GM12872 (cell line): ENCODE measurements around the gene SLC8B1.

ENCODE experiments used
- TF ChIP-seq, protein P1 (sequence below): IDR thresholded peaks from 3 replicates; pipeline ENCODE4 v1.5.1; 2011; ENCODE audit warnings: low read depth, mild to moderate bottlenecking, low read length, moderate library complexity; ENCODE audit not compliant: insufficient read depth

SLC8B1 gene

DNA sequence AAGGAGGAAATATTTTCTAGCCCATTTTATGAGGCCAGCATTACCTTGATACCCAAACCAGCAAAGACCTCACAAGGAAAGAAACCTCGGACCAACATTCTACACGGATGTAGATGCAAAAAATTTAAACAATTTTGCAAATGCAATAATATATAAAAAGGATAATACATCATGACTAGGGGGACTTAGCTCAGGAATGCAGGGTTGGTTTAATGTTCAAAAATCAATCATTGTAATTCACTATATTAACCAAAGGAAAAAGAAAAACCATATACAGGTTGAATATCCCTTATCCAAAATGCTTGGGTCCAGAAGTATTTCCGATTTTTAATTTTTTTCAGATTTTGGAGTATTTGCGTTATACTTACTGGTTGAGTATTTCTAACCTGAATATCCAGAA, 80.6 kb downstream of the SLC8B1 start:
- TF ChIP-seq, protein P1, sequence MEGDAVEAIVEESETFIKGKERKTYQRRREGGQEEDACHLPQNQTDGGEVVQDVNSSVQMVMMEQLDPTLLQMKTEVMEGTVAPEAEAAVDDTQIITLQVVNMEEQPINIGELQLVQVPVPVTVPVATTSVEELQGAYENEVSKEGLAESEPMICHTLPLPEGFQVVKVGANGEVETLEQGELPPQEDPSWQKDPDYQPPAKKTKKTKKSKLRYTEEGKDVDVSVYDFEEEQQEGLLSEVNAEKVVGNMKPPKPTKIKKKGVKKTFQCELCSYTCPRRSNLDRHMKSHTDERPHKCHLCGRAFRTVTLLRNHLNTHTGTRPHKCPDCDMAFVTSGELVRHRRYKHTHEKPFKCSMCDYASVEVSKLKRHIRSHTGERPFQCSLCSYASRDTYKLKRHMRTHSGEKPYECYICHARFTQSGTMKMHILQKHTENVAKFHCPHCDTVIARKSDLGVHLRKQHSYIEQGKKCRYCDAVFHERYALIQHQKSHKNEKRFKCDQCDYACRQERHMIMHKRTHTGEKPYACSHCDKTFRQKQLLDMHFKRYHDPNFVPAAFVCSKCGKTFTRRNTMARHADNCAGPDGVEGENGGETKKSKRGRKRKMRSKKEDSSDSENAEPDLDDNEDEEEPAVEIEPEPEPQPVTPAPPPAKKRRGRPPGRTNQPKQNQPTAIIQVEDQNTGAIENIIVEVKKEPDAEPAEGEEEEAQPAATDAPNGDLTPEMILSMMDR = no peak

DNA sequence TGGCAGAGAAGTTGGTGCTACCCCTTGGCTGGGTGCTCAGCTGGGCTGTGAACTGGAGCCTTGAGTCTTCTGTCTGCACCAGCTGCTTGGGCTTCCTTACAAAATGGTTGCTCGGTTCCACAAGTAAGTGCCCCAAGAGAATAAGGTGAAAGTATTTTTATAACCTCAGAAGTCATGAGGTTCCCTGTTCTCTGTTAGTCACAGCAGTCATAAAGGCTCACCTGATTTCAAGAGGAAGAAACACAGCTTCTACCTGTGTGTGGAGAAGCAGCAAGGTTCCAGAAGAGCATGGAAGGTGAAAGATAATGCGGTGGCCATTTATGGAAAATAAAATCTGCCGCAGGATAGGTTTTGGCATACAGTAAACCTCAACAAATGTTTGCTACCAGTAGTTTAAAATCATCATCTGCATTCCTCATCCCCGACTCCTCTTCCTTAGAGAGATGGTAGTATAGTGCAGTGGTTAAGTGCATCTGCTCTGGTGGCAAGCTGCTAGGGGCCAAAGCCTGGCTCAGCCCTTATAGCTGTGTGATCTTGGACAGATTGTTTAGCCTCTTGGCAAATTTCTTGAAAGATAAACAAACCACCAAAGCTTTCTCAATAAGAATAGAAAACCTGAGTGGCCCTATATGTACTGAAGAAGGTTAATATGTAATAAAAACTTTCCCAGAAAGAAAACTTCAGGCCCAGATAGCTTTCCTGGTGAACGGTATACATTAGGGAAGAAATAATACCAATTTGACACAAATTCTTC, 81.2 kb downstream of the SLC8B1 start:
- TF ChIP-seq, protein P1 = no peak

DNA sequence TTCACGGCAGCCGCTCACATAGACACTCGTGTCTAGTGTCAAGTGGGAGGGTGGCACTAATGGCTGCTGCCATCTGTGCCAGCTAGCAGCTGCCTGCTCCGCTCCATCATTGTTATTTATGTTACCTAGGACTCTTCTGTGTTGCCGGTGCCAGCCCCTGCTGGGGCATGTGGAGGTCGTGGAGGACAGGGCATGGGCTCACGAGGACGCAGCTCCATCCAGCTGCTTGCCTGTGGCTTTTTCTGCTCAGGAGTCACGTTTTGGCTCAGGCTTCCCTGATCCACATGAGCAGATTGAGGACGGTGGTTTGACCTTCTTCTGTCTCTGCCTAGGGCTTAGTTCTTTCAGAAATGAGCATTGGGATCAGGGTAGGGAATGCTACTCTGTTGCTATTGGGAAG, 82.4 kb downstream of the SLC8B1 start:
- TF ChIP-seq, protein P1 = no peak

DNA sequence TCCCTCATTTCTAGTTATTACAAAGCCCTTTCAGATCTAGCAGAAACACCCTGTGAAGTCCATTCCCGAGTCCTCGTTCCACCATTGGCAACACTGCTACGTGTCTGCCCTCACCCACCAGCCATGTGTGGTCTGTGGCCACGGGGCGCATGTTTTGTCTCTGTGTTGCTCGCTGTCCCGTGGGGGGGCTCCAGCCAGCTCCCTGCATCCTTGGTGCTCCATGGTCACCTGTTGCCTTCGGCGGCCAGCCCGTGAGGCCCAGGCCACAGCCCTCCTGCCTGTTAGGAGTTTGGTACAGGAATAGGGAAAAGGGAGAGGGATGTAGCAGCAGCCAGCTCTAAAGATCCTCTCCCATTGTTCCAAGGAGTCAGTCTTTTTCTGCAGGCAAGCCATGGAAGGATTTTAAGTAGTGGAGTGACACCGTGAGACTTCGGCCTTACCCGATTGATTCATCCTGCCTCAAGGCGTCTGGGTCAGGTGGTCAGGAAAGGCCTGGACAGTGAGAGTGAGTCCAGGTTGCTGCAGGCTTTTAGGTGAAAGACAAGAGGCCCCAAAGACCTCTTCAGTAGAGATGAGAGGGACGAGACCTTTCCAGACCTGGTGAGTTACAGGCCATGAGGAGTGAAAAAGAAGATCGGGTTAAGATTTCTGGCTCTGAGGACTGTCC, 83.4 kb downstream of the SLC8B1 start:
- TF ChIP-seq, protein P1 = no peak

DNA sequence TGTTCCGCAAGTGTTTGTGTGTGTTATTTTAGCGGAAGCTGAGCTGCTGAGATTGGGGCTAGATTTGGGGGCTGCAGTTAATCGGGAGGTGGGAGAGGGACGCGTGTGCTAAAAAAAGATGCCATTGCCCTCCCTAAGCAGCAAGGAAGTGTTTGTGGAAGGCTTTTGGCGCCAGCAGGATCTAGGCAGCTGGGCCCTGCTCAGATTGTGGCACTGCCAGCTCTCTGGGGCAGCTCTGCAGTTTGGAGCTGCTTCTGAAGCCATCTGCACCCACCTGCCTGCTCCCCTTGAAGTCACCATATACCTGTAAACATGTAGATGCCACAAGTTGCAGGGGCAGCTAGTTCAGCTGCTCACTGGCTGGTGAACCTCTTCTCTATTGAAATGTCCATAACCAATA, 84.9 kb downstream of the SLC8B1 start:
- TF ChIP-seq, protein P1 = no peak

DNA sequence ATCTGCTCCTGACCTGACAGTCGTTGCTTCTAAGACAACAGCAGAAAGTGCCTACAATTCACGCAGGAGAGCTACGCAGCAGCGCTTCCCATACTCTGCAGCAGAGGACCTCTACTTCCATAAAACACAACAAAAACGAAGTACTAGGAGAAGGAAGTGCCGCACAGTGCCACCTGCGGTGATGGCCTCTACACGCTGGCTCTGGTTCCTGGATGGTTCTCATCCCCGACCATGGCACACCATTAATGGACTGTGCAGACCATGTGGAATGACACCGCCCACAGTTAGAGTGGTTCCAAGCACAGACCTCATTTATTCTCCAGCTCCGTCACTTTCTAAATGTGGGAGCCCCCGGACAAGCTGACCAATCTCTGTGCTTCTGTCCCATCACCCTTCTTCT, 85.4 kb downstream of the SLC8B1 start:
- TF ChIP-seq, protein P1 = no peak

DNA sequence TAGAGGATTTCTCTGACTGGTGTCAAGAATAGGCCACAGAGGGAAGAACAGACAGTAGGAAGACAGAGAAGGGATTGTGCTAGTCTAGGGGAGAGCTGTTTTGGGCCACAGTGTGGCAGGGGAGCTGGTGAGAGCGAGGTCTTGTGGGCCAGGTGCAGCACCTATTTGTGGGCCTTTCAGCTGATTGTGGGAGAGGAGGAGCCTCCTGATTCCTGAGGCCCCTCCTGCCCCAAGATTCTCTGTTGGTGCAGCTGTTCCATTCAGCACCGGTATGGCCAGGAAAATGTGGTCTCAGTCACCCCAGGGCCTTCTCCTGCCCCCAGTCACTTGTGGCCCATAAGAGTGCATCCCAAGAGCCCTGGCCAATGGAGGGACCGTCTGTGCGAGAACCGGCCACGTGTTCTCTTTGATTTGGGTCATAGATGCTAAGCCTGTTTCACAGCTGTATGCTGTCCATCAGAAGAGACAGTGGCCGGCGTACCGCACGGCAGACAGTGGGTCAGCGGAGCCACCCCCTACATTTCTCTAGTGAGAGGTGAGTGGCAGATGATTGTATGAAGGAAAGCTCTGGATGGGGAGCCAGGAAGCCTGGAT, 86.0 kb downstream of the SLC8B1 start:
- TF ChIP-seq, protein P1 = no peak
